Measurements from ENCODE around the gene ZBTB8A. TPM values are rescaled to one million over a fixed set of nuclear protein-coding genes. Genes with fewer than 3 reads are reported as not detected.

The ZBTB8A gene
- total and polyA plus RNA-seq, 10 donors: 0.35 to 4.0 (median 2.4) TPM

DNA sequence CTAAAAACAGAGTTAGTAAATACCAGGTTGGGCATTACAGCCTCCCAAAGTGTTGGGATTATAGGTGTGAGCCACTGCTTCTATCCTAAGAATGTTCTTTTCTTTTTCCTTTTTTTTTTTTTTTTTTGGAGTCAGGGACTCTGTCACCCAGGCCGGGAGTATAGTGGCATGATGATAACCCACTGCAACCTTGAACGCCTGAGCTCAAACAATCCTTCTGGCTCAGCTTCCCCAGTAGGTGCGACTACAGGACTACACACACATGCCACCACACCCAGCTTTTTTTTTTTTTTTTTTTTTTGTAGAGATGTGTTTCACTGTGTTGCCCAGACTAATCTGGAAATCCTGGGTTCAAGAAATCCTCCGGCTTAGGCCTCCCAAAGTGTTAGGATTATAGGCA is 105.2 kb downstream of the ZBTB8A start:
- no peaks in the 10 kb centered on the region for H3K9me3 ChIP-seq
- peaks cover 0 to 36% (median 0%) of the 10 kb centered on the region in 6 donors for H3K36me3 ChIP-seq
- TF ChIP-seq POLR2A (IDR thresholded peaks at IDR 0.05) (no peak), POLR2AphosphoS5 (IDR thresholded peaks at IDR 0.05) (no peak)
- TF ChIP-seq, protein P1, sequence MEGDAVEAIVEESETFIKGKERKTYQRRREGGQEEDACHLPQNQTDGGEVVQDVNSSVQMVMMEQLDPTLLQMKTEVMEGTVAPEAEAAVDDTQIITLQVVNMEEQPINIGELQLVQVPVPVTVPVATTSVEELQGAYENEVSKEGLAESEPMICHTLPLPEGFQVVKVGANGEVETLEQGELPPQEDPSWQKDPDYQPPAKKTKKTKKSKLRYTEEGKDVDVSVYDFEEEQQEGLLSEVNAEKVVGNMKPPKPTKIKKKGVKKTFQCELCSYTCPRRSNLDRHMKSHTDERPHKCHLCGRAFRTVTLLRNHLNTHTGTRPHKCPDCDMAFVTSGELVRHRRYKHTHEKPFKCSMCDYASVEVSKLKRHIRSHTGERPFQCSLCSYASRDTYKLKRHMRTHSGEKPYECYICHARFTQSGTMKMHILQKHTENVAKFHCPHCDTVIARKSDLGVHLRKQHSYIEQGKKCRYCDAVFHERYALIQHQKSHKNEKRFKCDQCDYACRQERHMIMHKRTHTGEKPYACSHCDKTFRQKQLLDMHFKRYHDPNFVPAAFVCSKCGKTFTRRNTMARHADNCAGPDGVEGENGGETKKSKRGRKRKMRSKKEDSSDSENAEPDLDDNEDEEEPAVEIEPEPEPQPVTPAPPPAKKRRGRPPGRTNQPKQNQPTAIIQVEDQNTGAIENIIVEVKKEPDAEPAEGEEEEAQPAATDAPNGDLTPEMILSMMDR (IDR thresholded peaks at IDR 0.05 in 8 of 11, conservative IDR thresholded peaks at IDR 0.05 in 3 of 11): no peak
- peaks cover 9 to 53% (median 30%) of the 10 kb centered on the region in 6 donors for H3K4me1 ChIP-seq
- WGBS, 5 donors: 78 to 96% (median 80%) methylated on average over 4 of the region's 4 CpGs
- intact Hi-C loops (cut with DNase I; ENCODE audit: low total_unique reads): no loop called here
- H3K27me3 ChIP-seq (replicated peaks in 1 of 7): no peaks in the 10 kb centered on the region
- H3K27ac ChIP-seq: no peak overlapping the region
- H3K4me3 ChIP-seq: no peak overlapping the region
- no peak for DNase-seq

- peaks cover 18 to 58% (median 48%) of the 10 kb centered on the region in 6 donors for H3K4me1 ChIP-seq
- no peak overlapping the region for H3K27ac ChIP-seq
- H3K4me3 ChIP-seq: no peak overlapping the region
- DNase-seq: no peak
- H3K27me3 ChIP-seq (replicated peaks in 1 of 7): no peaks in the 10 kb centered on the region
- no peaks in the 10 kb centered on the region for H3K9me3 ChIP-seq
- H3K36me3 ChIP-seq: peaks cover 0 to 27% (median 0%) of the 10 kb centered on the region in 6 donors
- 71 to 91% (median 81%) methylated on average over 6 of the region's 6 CpGs for WGBS, 5 donors
- no peak for TF ChIP-seq POLR2AphosphoS5 (IDR thresholded peaks at IDR 0.05)
- TF ChIP-seq POLR2A (IDR thresholded peaks at IDR 0.05): no peak
- TF ChIP-seq, protein P1 (IDR thresholded peaks at IDR 0.05 in 8 of 11, conservative IDR thresholded peaks at IDR 0.05 in 3 of 11): no peak
- intact Hi-C loops (cut with DNase I; ENCODE audit: low total_unique reads): no loop called here
These were observed 108.3 kb downstream of the ZBTB8A start for GRCh38 chr1:32647308-32648134.

DNA sequence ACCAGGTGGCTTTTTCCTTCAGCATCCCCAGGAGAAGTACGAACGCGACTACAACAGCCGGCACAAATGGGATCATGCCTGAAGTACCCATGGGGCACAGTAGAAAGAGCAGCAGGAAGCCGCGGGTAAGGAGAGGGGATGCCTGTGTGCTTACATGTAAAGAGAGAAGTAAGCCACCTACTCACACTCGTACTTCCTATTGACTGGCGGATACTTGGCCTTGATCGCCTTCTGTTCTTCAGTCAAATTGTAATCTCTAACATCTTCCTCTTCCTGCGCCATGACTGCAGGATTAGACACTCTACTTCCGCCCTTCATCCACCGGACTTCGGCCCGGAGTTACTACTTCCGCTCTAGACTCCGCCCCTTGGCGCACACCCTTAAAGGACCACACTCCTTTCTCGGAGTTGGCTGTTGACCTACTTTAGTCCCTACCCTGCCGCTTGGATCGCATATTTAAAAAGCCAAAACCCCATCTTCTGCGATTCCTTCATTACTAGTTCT is 111.1 kb downstream of the ZBTB8A start, which contains the start of gene ZBTB8OS:
Gene ZBTB8OS, minus strand, starts transcription at position 303 of the 504 bp plus-strand sequence. Its CDS starts 21 bp downstream, at position 282.
- WGBS, 5 donors: 0 to 1% (median 0%) methylated on average over 21 of the region's 21 CpGs
- Histone ChIP-seq H3K27me3 (replicated peaks in 1 of 7) (no peaks in the 10 kb centered on the region), H3K27ac (peak within 1 kb of the TSS; percentile 97 to 100 (median 99)), H3K36me3 (peaks cover 0 to 50% (median 18%) of the 10 kb centered on the region in 6 donors), H3K9me3 (no peaks in the 10 kb centered on the region), H3K4me3 (peak within 1 kb of the TSS; percentile 65 to 91 (median 82)), H3K4me1 (peaks cover 43 to 81% (median 74%) of the 10 kb centered on the region in 6 donors)
- peak; percentile 95 for DNase-seq
- TF ChIP-seq POLR2A (IDR thresholded peaks at IDR 0.05): peak in 2 of 3 donors; percentile 50 to 75
- TF ChIP-seq, protein P1 (IDR thresholded peaks at IDR 0.05 in 8 of 11, conservative IDR thresholded peaks at IDR 0.05 in 3 of 11): peak in 1 of 11 experiments; percentile 14
- peak in 2 of 3 donors; percentile 43 to 92 for TF ChIP-seq POLR2AphosphoS5 (IDR thresholded peaks at IDR 0.05)
- intact Hi-C loops (cut with DNase I; ENCODE audit: low total_unique reads): no loop called here
